ENCODE measurements around the gene ATP10D.
"Not testable (repeated sequence)": the region's sequence is repeated elsewhere in the genome, so short reads cannot be mapped to it uniquely, and the experiment has no call there.

The ATP10D gene

DNA sequence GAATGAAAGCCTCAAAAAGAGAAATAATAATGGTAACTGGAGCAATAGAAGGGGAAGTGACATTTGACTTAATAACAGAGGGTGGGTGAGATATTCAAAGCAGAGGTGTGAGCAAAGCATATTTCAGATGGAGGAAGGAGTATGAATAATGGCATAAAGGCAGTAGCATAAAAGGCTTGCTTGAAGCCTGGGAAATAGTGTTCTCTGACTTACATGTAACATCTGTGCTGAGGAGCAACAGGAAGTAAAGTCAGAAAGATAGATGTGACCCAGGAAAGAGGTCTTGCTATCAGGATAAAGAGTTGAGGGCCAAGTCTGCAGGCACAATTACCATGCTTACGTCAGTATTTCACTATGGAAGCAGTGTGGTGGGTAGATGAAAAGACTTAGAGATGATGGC, 28.4 kb downstream of the ATP10D start:
- no peak for DNase-seq (ENCODE audit: low read depth)
- H3K4me3 ChIP-seq (ENCODE audit: control insufficient read depth, low read depth, low read length) = no peak overlapping the region
- TF ChIP-seq CTCF (IDR thresholded peaks at IDR 0.05; ENCODE audit: control insufficient read depth, insufficient read depth, low read depth, low read length, missing control alignments) = no peak

- no peak for DNase-seq (ENCODE audit: low read depth)
- TF ChIP-seq CTCF (IDR thresholded peaks at IDR 0.05; ENCODE audit: control insufficient read depth, insufficient read depth, low read depth, low read length, missing control alignments) = no peak
- H3K4me3 ChIP-seq (ENCODE audit: control insufficient read depth, low read depth, low read length) = no peak overlapping the region
Observed at GRCh38 chr4:47519239-47519883, 34.3 kb downstream of the ATP10D start.

DNA sequence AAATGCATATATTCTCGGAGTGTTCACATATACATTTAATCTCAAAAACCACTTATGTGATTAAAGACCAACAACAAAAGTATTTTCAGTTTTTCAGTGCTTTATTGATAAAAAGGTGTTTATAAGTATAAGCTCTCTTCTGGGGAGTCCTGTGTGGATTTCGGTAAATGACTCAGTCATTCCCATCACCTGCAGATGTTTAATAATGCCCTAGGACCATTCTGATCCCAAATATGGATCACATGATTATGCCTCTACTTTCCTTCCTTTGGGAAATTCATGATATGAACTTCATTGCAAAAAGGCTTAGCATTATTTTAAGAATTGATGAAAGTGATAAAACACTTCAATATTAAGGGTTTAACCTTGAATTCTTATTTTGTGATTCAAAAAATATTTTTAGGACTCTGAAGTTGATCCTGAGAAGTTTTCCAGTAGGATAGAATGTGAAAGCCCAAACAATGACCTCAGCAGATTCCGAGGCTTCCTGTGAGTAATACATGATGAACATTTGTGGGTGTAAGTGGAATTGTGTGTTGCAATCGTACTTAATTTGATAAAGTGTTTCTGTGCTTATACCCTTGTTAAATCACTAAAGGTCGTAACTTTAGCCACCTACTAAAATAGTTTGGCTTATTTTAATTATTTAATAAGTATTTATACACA, 40.2 kb downstream of the ATP10D start:
- DNase-seq (ENCODE audit: low read depth) = peak; percentile 89
- no peak overlapping the region for H3K4me3 ChIP-seq (ENCODE audit: control insufficient read depth, low read depth, low read length)
- no peak for TF ChIP-seq CTCF (IDR thresholded peaks at IDR 0.05; ENCODE audit: control insufficient read depth, insufficient read depth, low read depth, low read length, missing control alignments)

- no peak for TF ChIP-seq CTCF (IDR thresholded peaks at IDR 0.05; ENCODE audit: control insufficient read depth, insufficient read depth, low read depth, low read length, missing control alignments)
- H3K4me3 ChIP-seq (ENCODE audit: control insufficient read depth, low read depth, low read length) = no peak overlapping the region
- no peak for DNase-seq (ENCODE audit: low read depth)
Observed at GRCh38 chr4:47526281-47526680, 41.2 kb downstream of the ATP10D start.

GRCh38 chr4:47528646-47529045, 43.6 kb downstream of the ATP10D start:
- H3K4me3 ChIP-seq (ENCODE audit: control insufficient read depth, low read depth, low read length) = not testable (repeated sequence)
- peak; percentile 73 for DNase-seq (ENCODE audit: low read depth)

DNA sequence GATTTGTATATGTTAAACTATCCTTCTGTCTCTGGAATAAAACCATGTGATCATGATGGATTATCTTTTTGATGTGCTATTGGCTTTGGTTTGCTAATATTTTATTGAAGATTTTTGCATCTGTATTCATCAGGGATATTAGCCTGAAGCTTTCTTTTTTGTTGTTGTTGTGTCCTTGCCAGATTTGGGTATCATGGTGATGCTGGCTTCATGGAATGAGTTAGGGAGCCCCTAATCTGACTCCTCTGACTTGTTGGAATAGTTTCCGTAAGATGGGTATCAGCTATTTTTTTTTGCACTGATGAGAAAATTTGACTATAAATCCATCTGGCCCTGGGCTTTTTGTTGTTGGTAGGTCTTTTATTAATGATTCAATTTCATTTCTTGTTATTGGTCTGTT, 45.7 kb downstream of the ATP10D start:
- TF ChIP-seq CTCF (IDR thresholded peaks at IDR 0.05; ENCODE audit: control insufficient read depth, insufficient read depth, low read depth, low read length, missing control alignments) = no peak
- H3K4me3 ChIP-seq (ENCODE audit: control insufficient read depth, low read depth, low read length) = no peak overlapping the region
- no peak for DNase-seq (ENCODE audit: low read depth)

DNA sequence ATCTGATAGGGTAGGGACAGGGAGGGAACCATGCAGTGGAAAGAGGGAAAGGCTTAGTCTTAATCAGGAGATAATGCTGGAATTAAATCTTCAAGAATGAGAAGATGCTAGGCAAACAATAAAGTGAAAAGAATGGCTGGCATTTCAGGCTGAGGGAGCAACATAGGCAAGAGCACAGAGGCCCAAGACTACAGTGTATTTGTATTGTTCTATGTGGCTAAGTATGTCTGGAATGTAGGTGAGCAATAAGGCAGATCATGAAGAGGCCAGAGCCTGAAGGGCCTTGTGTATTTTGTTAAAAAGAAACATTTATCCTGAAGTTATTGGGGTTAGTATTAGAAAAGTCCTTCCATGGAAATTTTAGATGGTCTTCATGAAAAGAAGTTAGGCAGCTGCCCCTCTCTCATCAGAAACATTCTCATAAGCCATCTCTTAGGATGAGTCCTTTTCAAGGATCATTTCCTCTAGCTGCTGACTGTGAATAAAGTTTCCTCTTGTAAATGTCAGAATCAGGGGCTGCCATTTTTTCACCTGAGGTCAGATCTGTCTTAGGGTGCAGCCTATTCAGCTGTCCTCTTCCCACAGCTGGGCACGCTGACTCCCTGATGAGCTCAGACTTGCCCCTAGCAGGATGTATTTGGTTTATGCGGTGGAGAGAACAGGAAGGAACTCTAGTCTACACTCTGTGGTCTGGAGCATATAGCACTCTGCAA, 46.3 kb downstream of the ATP10D start:
- TF ChIP-seq CTCF (IDR thresholded peaks at IDR 0.05; ENCODE audit: control insufficient read depth, insufficient read depth, low read depth, low read length, missing control alignments) = no peak
- no peak overlapping the region for H3K4me3 ChIP-seq (ENCODE audit: control insufficient read depth, low read depth, low read length)
- DNase-seq (ENCODE audit: low read depth) = no peak
